H1 (cell line): ENCODE results near the gene LSM4.

Source experiments
- CTCF ChIP-seq, 3 experiments: IDR thresholded peaks; 1 replicate in 2 of 3; 2 replicates in 1 of 3; pipeline versions ENCODE4 v1.5.1 to v1.6.1; 2011; ENCODE audit warnings: low read length in 3 of 3, mild to moderate bottlenecking in 3 of 3, inconsistent platforms in 2 of 3, low read depth in 1 of 3, moderate library complexity in 1 of 3; ENCODE audit not compliant: insufficient read depth in 1 of 3; ENCODE audit errors: control extremely low read depth in 1 of 3
- EP300 ChIP-seq, 2 experiments: IDR thresholded peaks; 1 replicate in 1 of 2; 2 replicates in 1 of 2; pipeline ENCODE4 v1.6.1; 2011 to 2012; ENCODE audit warnings: low read depth in 2 of 2, low read length in 2 of 2, mild to moderate bottlenecking in 2 of 2, borderline replicate concordance in 1 of 2, inconsistent platforms in 1 of 2, moderate library complexity in 1 of 2
- HDAC2 ChIP-seq, 2 experiments: fragments of 300-600 bp in 1 of 2; sonication (generic) in 1 of 2; IDR thresholded peaks; 2 replicates each; pipeline ENCODE4 v1.6.1; 2011 to 2012; ENCODE audit warnings: low read depth in 2 of 2, low read length in 2 of 2, mild to moderate bottlenecking in 2 of 2, moderate library complexity in 2 of 2, borderline replicate concordance in 1 of 2, inconsistent platforms in 1 of 2
- KDM1A ChIP-seq: fragments of 200-600, 300-600 bp; sonication (generic); IDR thresholded peaks from 2 replicates; pipeline ENCODE4 v1.7.1; 2016; ENCODE audit warnings: mild to moderate bottlenecking, low read length, borderline replicate concordance
- POLR2A ChIP-seq, 2 experiments: IDR thresholded peaks; 1 replicate in 1 of 2; 2 replicates in 1 of 2; pipeline ENCODE4 v1.6.1; 2011; ENCODE audit warnings: low read depth in 2 of 2, low read length in 2 of 2, mild to moderate bottlenecking in 2 of 2; ENCODE audit errors: control extremely low read depth in 1 of 2
- SAP30 ChIP-seq: fragments of 300-600 bp; sonication (generic); IDR thresholded peaks from 2 replicates; pipeline ENCODE4 v1.7.1; 2012; ENCODE audit warnings: low read length, moderate library complexity, mild to moderate bottlenecking, inconsistent platforms; ENCODE audit not compliant: insufficient read depth, insufficient replicate concordance
- SRF ChIP-seq: IDR thresholded peaks from 2 replicates; pipeline ENCODE4 v1.6.1; 2011; ENCODE audit warnings: mild to moderate bottlenecking, low read depth, low read length, moderate library complexity
- YY1 ChIP-seq: IDR thresholded peaks from 2 replicates; pipeline ENCODE4 v1.6.1; 2011; ENCODE audit warnings: low read depth, mild to moderate bottlenecking, low read length

GRCh38 chr19:18281082-18282020, 41.5 kb downstream of the LSM4 start, which contains the start of gene JUND:
- no peak for TF ChIP-seq SRF
- TF ChIP-seq EP300 (IDR thresholded peaks at IDR 0.05; ENCODE audit: borderline replicate concordance in 1 of 2, low read depth in 2 of 2, low read length in 2 of 2), result peak; percentile 80 to 96
- no peak for TF ChIP-seq CTCF (IDR thresholded peaks at IDR 0.05; ENCODE audit: control extremely low read depth in 1 of 3, insufficient read depth in 1 of 3, low read depth in 1 of 3, low read length in 3 of 3)
- no peak for TF ChIP-seq YY1
- peak in 1 of 2 experiments; percentile 99; a peak in 2 of 3 replicates for TF ChIP-seq POLR2A (IDR thresholded peaks at IDR 0.05; ENCODE audit: control extremely low read depth in 1 of 2, low read depth in 2 of 2, low read length in 2 of 2)
- no peak for TF ChIP-seq KDM1A
- no peak for TF ChIP-seq SAP30
- TF ChIP-seq HDAC2 (IDR thresholded peaks at IDR 0.05; ENCODE audit: borderline replicate concordance in 1 of 2, low read depth in 2 of 2, low read length in 2 of 2), result peak in 1 of 2 experiments; percentile 49; a peak in 1 of 4 replicates
